A673 (cell line): ENCODE results near the gene DEAF1. TPM values are rescaled to one million over a fixed set of nuclear protein-coding genes. Genes with fewer than 3 reads are reported as not detected.

Experiments
- BruUV-seq: library from RNA; stranded (reverse); fragments of 400-500 nt; replicated peaks from 2 replicates; lab custom pipeline; 2021; lab: Mats Ljungman, UMichigan
- CTCF ChIA-PET: fragments of 300-600 bp; sonication (Branson Sonifier 250); formaldehyde crosslinking; loops from one replicate; lab custom pipeline; 2022; ENCODE audit warnings: antibody characterized with exemption; lab: Charles Lee
- POLR2A ChIA-PET: fragments of 300-600 bp; sonication (Branson Sonifier 250); formaldehyde crosslinking; loops from one replicate; lab custom pipeline; 2022; ENCODE audit warnings: antibody characterized with exemption; ENCODE audit not compliant: low non-redundant PET; lab: Charles Lee
- DNase-seq: peaks from one replicate; pipeline ENCODE4 v3.0.0-alpha.2; 2015; ENCODE audit warnings: low spot score
- H3K27ac ChIP-seq: fragments of 200-600 bp; sonication (generic); 2 replicates; pipeline ENCODE4 v1.5.1; 2016; ENCODE audit warnings: mixed run types, low read depth, mild to moderate bottlenecking, mixed read lengths, antibody characterized with exemption, low read length; ENCODE audit not compliant: poor library complexity, severe bottlenecking
- H3K27me3 ChIP-seq: fragments of 200-600 bp; sonication (generic); replicated peaks from 2 replicates; pipeline ENCODE4 v1.6.1; 2017; ENCODE audit warnings: mixed run types, low read depth, mild to moderate bottlenecking, mixed read lengths, antibody characterized with exemption, low read length; ENCODE audit not compliant: insufficient read depth, poor library complexity
- H3K36me3 ChIP-seq: fragments of 200-600 bp; sonication (generic); 2 replicates; pipeline ENCODE4 v1.6.1; 2016; ENCODE audit warnings: mixed run types, mild to moderate bottlenecking, mixed read lengths, antibody characterized with exemption, low read length; ENCODE audit not compliant: insufficient read depth, poor library complexity, severe bottlenecking
- H3K4me1 ChIP-seq: fragments of 200-600 bp; sonication (generic); 2 replicates; pipeline ENCODE4 v1.6.1; 2017; ENCODE audit warnings: mixed run types, mild to moderate bottlenecking, mixed read lengths, antibody characterized with exemption, low read length; ENCODE audit not compliant: insufficient read depth, poor library complexity, severe bottlenecking
- H3K4me3 ChIP-seq: fragments of 200-600 bp; sonication (generic); 2 replicates; pipeline ENCODE4 v1.5.1; 2016; ENCODE audit warnings: low read depth, mixed run types, mild to moderate bottlenecking, mixed read lengths, low read length; ENCODE audit not compliant: poor library complexity, severe bottlenecking
- H3K9me3 ChIP-seq: fragments of 200-600 bp; sonication (generic); 2 replicates; pipeline ENCODE4 v1.6.1; 2016; ENCODE audit warnings: mixed run types, low read depth, mild to moderate bottlenecking, mixed read lengths, antibody characterized with exemption, low read length; ENCODE audit not compliant: poor library complexity, severe bottlenecking
- CTCF ChIP-seq: fragments of 300-800, 200-600 bp; sonication (generic); conservative IDR thresholded peaks from 2 replicates; pipeline ENCODE4 v1.5.1; 2017; ENCODE audit warnings: low read depth, mild to moderate bottlenecking, antibody characterized with exemption, low read length, moderate library complexity, mixed read lengths
- EZH2 ChIP-seq: fragments of 200-600 bp; sonication (generic); IDR thresholded peaks from 2 replicates; pipeline ENCODE4 v1.6.1; 2017; ENCODE audit warnings: borderline replicate concordance, low read depth, mild to moderate bottlenecking, mixed read lengths, antibody characterized with exemption, low read length; ENCODE audit not compliant: poor library complexity, severe bottlenecking
- intact Hi-C: fragments of 100-400 bp; cut with micrococcal nuclease; formaldehyde crosslinking; loops from one replicate; pipeline ENCODE4 v1.10.0; 2022; ENCODE audit not compliant: unreplicated experiment
- total RNA-seq: library from RNA; stranded (reverse); gene quantifications from 2 replicates; pipeline ENCODE4 v1.2.3, GENCODE V29; 2021

DEAF1 gene
- total RNA-seq, 1 experiment from 2014 or later = 56.7 TPM

DNA sequence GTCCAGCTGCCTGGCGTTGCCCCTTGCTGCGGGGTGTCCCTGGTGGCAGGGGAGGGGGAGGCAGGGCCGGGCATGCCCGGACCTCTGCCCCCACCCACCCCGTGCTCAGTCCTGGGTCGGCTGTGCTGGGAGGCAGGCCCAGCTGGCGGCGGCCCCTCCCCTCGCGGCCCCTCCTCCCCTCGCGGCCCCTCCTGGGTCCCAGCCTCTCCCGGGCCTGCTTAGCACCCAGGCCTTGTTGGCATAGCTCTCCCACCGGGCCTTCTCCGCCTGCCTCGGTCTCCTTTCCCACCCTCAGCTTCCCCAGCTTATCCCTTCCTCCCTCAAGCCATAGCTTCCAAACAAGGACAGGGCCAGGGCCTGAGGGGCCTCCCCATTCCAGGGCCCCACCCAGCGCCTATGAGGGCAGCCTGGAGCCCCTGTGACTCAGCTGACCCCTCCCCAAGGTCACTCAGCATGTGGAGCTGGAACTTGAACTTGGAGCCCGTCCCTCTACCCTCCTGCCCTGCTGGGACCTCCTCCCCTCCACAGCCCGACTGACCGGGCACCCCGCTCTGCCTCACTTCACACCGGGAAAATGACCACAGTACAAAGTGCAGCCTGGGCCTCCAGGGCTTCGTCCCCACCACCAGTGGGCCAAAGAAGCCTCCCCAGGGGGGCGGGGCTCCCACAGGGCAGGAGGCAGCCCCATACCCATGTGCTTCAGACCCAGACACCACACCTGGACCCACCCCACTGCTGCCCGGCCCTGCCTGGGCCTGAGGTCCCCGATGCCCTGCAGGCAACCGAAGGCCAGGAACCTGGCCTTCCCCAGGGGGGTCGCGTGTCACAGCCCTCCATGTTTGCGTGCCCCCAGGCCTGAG, 12.2 kb upstream of the DEAF1 start:
- no peak for TF ChIP-seq EZH2
- no peak for TF ChIP-seq CTCF
- ChIA-PET POLR2A (no interaction called here), CTCF (interaction anchor here (0.6 kb wide), 1 partner anchor 12 kb away, joined by 8 read pairs; the partner anchor contains the start of gene TMEM80)
- Histone ChIP-seq H3K36me3 (no peaks in the 10 kb centered on the region), H3K4me3 (no peak overlapping the region), H3K27ac (no peak overlapping the region), H3K4me1 (no peaks in the 10 kb centered on the region), H3K9me3 (no peaks in the 10 kb centered on the region), H3K27me3 (no peaks in the 10 kb centered on the region)
- BruUV-seq = no TSS peak
- intact Hi-C loops = no loop called here
- DNase-seq = no peak

GRCh38 chr11:706439-706956, 11.5 kb upstream of the DEAF1 start:
- CTCF ChIA-PET = no interaction called here
- Histone ChIP-seq H3K4me1 (no peaks in the 10 kb centered on the region), H3K27me3 (no peaks in the 10 kb centered on the region), H3K36me3 (no peaks in the 10 kb centered on the region), H3K27ac (no peak overlapping the region), H3K4me3 (peak overlapping the region; percentile 31), H3K9me3 (no peaks in the 10 kb centered on the region)
- no TSS peak for BruUV-seq
- TF ChIP-seq EZH2 (no peak), CTCF (no peak)
- DNase-seq = no peak
- POLR2A ChIA-PET = no interaction called here
- intact Hi-C loops = no loop called here

DNA sequence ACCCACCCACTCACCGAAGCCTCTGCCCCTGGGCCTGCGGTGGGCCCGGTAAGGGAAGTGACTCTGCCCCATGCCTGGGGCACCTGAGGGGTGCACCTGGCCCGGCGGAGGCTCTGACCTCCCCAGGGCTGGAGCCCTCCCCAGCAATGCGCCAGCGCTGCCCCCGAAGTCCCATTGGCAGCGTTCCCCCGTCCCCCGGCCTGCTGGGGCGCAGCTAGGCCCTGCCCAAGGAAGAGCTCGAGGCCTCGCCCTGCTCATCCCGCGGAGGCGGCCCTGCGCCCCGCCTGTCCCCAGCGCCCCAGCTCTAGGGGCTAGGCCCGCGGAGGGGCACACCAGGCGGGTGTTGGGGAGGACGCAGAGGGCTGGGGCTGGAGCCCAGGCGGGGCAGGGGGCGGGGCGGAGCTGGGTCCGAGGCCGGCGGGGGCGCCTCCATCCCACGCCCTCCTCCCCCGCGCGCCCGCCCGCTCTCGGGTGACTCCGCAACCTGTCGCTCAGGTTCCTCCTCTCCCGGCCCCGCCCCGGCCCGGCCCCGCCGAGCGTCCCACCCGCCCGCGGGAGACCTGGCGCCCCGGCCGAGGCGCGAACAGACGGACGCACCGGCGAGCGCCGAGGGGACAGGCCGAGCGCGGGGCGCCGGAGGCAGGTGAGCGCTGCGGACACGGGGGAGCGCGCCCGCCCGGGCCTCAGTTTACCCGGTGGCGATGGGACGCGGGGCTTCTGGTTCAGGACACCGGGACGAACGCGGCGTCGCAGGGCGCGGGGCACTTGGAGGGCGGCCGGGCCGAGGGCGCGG, 10.8 kb upstream of the DEAF1 start, which contains the start of gene EPS8L2:
Gene EPS8L2, plus strand, starts transcription at position 586 of the 793 bp plus-strand sequence. CDS start 3,177 bp downstream, outside the sequence.
- no peaks in the 10 kb centered on the region for H3K27me3 ChIP-seq
- no peaks in the 10 kb centered on the region for H3K9me3 ChIP-seq
- H3K4me3 ChIP-seq = peak within 1 kb of the TSS; percentile 31
- no peak within 1 kb of the TSS for H3K27ac ChIP-seq
- ChIA-PET CTCF (no interaction called here), POLR2A (no interaction called here)
- BruUV-seq = no TSS peak
- no peak for DNase-seq
- H3K4me1 ChIP-seq = no peaks in the 10 kb centered on the region
- no peak for TF ChIP-seq CTCF
- no peak for TF ChIP-seq EZH2
- H3K36me3 ChIP-seq = no peaks in the 10 kb centered on the region
- intact Hi-C loops = no loop called here
